ENCODE results near the gene IL10RB.

Gene IL10RB

GRCh38 chr21:33308586-33309490, 42.7 kb downstream of the IL10RB start:
- Histone ChIP-seq H3K36me3 (ENCODE audit: control insufficient read depth, insufficient read depth, low read length) (no peaks in the 10 kb centered on the region), H2BK5ac (ENCODE audit: low read length) (no peak overlapping the region), H3K23ac (ENCODE audit: low read length) (no peak overlapping the region), H4K5ac (ENCODE audit: low read length) (no peak overlapping the region), H3K79me1 (ENCODE audit: low read length) (no peaks in the 10 kb centered on the region), H3K18ac (ENCODE audit: low read length) (no peak overlapping the region), H3K4me1 (ENCODE audit: control insufficient read depth, low read depth, low read length) (no peaks in the 10 kb centered on the region), H4K8ac (ENCODE audit: low read depth, low read length) (no peak overlapping the region), H3K4me2 (ENCODE audit: low read length) (no peak overlapping the region), H3K9ac (ENCODE audit: low read length) (no peak overlapping the region), H3K4ac (ENCODE audit: low read depth, low read length) (no peak overlapping the region), H3K4me3 (ENCODE audit: low read length) (no peak overlapping the region), H3K79me2 (ENCODE audit: control insufficient read depth, insufficient read depth, low read length) (no peaks in the 10 kb centered on the region), H2AK5ac (ENCODE audit: low read length) (no peak overlapping the region), H3K27me3 (ENCODE audit: insufficient read depth, low read length, poor library complexity) (no peaks in the 10 kb centered on the region), H2BK15ac (replicated peaks; ENCODE audit: low read depth) (no peak overlapping the region), H3K56ac (ENCODE audit: low read length) (no peak overlapping the region), H2BK120ac (ENCODE audit: low read depth, low read length) (no peak overlapping the region), H3K27ac (ENCODE audit: low read depth, low read length) (no peak overlapping the region)
- DNase-seq, result no peak
- WGBS (ENCODE audit: extremely low coverage, insufficient coverage, low lambda C conversion rate), result no CpG with 5 or more reads among the region's 6 CpGs

- WGBS (ENCODE audit: extremely low coverage, insufficient coverage, low lambda C conversion rate), result no CpG with 5 or more reads among the region's 1 CpG
These were observed 43.6 kb downstream of the IL10RB start for GRCh38 chr21:33309778-33310177.

GRCh38 chr21:33312121-33312520, 46.0 kb downstream of the IL10RB start:
- no peaks in the 10 kb centered on the region for H3K79me2 ChIP-seq (ENCODE audit: control insufficient read depth, insufficient read depth, low read length)
- H3K4me1 ChIP-seq (ENCODE audit: control insufficient read depth, low read depth, low read length), result no peaks in the 10 kb centered on the region
- H3K27ac ChIP-seq (ENCODE audit: low read depth, low read length), result no peak overlapping the region
- H3K4me3 ChIP-seq (ENCODE audit: low read length), result no peak overlapping the region
- H2BK15ac ChIP-seq (replicated peaks; ENCODE audit: low read depth), result no peak overlapping the region
- H3K4me2 ChIP-seq (ENCODE audit: low read length), result no peak overlapping the region
- H3K56ac ChIP-seq (ENCODE audit: low read length), result no peak overlapping the region
- H4K8ac ChIP-seq (ENCODE audit: low read depth, low read length), result no peak overlapping the region
- H3K4ac ChIP-seq (ENCODE audit: low read depth, low read length), result no peak overlapping the region
- no peaks in the 10 kb centered on the region for H3K79me1 ChIP-seq (ENCODE audit: low read length)
- no peak for DNase-seq
- H3K18ac ChIP-seq (ENCODE audit: low read length), result no peak overlapping the region
- H3K23ac ChIP-seq (ENCODE audit: low read length), result no peak overlapping the region
- no CpG with 5 or more reads among the region's 3 CpGs for WGBS (ENCODE audit: extremely low coverage, insufficient coverage, low lambda C conversion rate)
- no peak overlapping the region for H2BK5ac ChIP-seq (ENCODE audit: low read length)
- no peaks in the 10 kb centered on the region for H3K36me3 ChIP-seq (ENCODE audit: control insufficient read depth, insufficient read depth, low read length)
- H3K9ac ChIP-seq (ENCODE audit: low read length), result no peak overlapping the region
- no peak overlapping the region for H2AK5ac ChIP-seq (ENCODE audit: low read length)
- H4K5ac ChIP-seq (ENCODE audit: low read length), result no peak overlapping the region
- H3K27me3 ChIP-seq (ENCODE audit: insufficient read depth, low read length, poor library complexity), result no peaks in the 10 kb centered on the region
- H2BK120ac ChIP-seq (ENCODE audit: low read depth, low read length), result no peak overlapping the region

More at GRCh38 chr21:33309778-33310177, 43.6 kb downstream of the IL10RB start:
- no peak overlapping the region for H4K5ac ChIP-seq (ENCODE audit: low read length)
- no peak overlapping the region for H3K9ac ChIP-seq (ENCODE audit: low read length)
- H3K4me3 ChIP-seq (ENCODE audit: low read length), result no peak overlapping the region
- H3K56ac ChIP-seq (ENCODE audit: low read length), result no peak overlapping the region
- DNase-seq, result no peak
- H3K79me1 ChIP-seq (ENCODE audit: low read length), result no peaks in the 10 kb centered on the region
- H3K23ac ChIP-seq (ENCODE audit: low read length), result no peak overlapping the region
- no peaks in the 10 kb centered on the region for H3K4me1 ChIP-seq (ENCODE audit: control insufficient read depth, low read depth, low read length)
- no peak overlapping the region for H3K18ac ChIP-seq (ENCODE audit: low read length)
- H2BK15ac ChIP-seq (replicated peaks; ENCODE audit: low read depth), result no peak overlapping the region
- no peak overlapping the region for H2BK120ac ChIP-seq (ENCODE audit: low read depth, low read length)
- H3K27me3 ChIP-seq (ENCODE audit: insufficient read depth, low read length, poor library complexity), result no peaks in the 10 kb centered on the region
- H2AK5ac ChIP-seq (ENCODE audit: low read length), result no peak overlapping the region
- H3K36me3 ChIP-seq (ENCODE audit: control insufficient read depth, insufficient read depth, low read length), result no peaks in the 10 kb centered on the region
- H2BK5ac ChIP-seq (ENCODE audit: low read length), result no peak overlapping the region
- H3K4me2 ChIP-seq (ENCODE audit: low read length), result no peak overlapping the region
- no peak overlapping the region for H4K8ac ChIP-seq (ENCODE audit: low read depth, low read length)
- H3K79me2 ChIP-seq (ENCODE audit: control insufficient read depth, insufficient read depth, low read length), result no peaks in the 10 kb centered on the region
- no peak overlapping the region for H3K4ac ChIP-seq (ENCODE audit: low read depth, low read length)
- no peak overlapping the region for H3K27ac ChIP-seq (ENCODE audit: low read depth, low read length)

- no peak overlapping the region for H4K8ac ChIP-seq (ENCODE audit: low read depth, low read length)
- H3K36me3 ChIP-seq (ENCODE audit: control insufficient read depth, insufficient read depth, low read length), result no peaks in the 10 kb centered on the region
These were observed 47.0 kb downstream of the IL10RB start for GRCh38 chr21:33313183-33313582.

GRCh38 chr21:33313611-33314010, 47.4 kb downstream of the IL10RB start:
- 100% methylated on average over 1 of the region's 4 CpGs for WGBS (ENCODE audit: extremely low coverage, insufficient coverage, low lambda C conversion rate)
- H3K79me2 ChIP-seq (ENCODE audit: control insufficient read depth, insufficient read depth, low read length), result no peaks in the 10 kb centered on the region

More at GRCh38 chr21:33313183-33313582, 47.0 kb downstream of the IL10RB start:
- no CpG with 5 or more reads among the region's 1 CpG for WGBS (ENCODE audit: extremely low coverage, insufficient coverage, low lambda C conversion rate)
- Histone ChIP-seq H3K79me2 (ENCODE audit: control insufficient read depth, insufficient read depth, low read length) (no peaks in the 10 kb centered on the region), H2BK120ac (ENCODE audit: low read depth, low read length) (no peak overlapping the region), H4K5ac (ENCODE audit: low read length) (no peak overlapping the region), H3K18ac (ENCODE audit: low read length) (no peak overlapping the region), H2AK5ac (ENCODE audit: low read length) (no peak overlapping the region), H3K79me1 (ENCODE audit: low read length) (no peaks in the 10 kb centered on the region), H2BK5ac (ENCODE audit: low read length) (no peak overlapping the region), H3K27me3 (ENCODE audit: insufficient read depth, low read length, poor library complexity) (no peaks in the 10 kb centered on the region), H3K56ac (ENCODE audit: low read length) (no peak overlapping the region), H3K9ac (ENCODE audit: low read length) (no peak overlapping the region), H3K4me1 (ENCODE audit: control insufficient read depth, low read depth, low read length) (no peaks in the 10 kb centered on the region), H3K4me2 (ENCODE audit: low read length) (no peak overlapping the region), H3K23ac (ENCODE audit: low read length) (no peak overlapping the region), H3K27ac (ENCODE audit: low read depth, low read length) (no peak overlapping the region), H3K4ac (ENCODE audit: low read depth, low read length) (no peak overlapping the region), H3K4me3 (ENCODE audit: low read length) (no peak overlapping the region), H2BK15ac (replicated peaks; ENCODE audit: low read depth) (no peak overlapping the region)
- no peak for DNase-seq

More at GRCh38 chr21:33313611-33314010, 47.4 kb downstream of the IL10RB start:
- DNase-seq, result no peak
- Histone ChIP-seq H3K36me3 (ENCODE audit: control insufficient read depth, insufficient read depth, low read length) (no peaks in the 10 kb centered on the region), H2AK5ac (ENCODE audit: low read length) (no peak overlapping the region), H2BK15ac (replicated peaks; ENCODE audit: low read depth) (no peak overlapping the region), H3K56ac (ENCODE audit: low read length) (no peak overlapping the region), H3K4me2 (ENCODE audit: low read length) (no peak overlapping the region), H3K23ac (ENCODE audit: low read length) (no peak overlapping the region), H3K79me1 (ENCODE audit: low read length) (no peaks in the 10 kb centered on the region), H3K27ac (ENCODE audit: low read depth, low read length) (no peak overlapping the region), H3K27me3 (ENCODE audit: insufficient read depth, low read length, poor library complexity) (no peaks in the 10 kb centered on the region), H3K4me3 (ENCODE audit: low read length) (no peak overlapping the region), H3K9ac (ENCODE audit: low read length) (no peak overlapping the region), H4K5ac (ENCODE audit: low read length) (no peak overlapping the region), H3K4me1 (ENCODE audit: control insufficient read depth, low read depth, low read length) (no peaks in the 10 kb centered on the region), H2BK120ac (ENCODE audit: low read depth, low read length) (no peak overlapping the region), H3K18ac (ENCODE audit: low read length) (no peak overlapping the region), H3K4ac (ENCODE audit: low read depth, low read length) (no peak overlapping the region), H2BK5ac (ENCODE audit: low read length) (no peak overlapping the region), H4K8ac (ENCODE audit: low read depth, low read length) (no peak overlapping the region)

Data from mesendoderm (in vitro differentiated cells).